Panc1 (cell line): ENCODE measurements around the gene HOXA4. TPM values are rescaled to one million over a fixed set of nuclear protein-coding genes. Genes with fewer than 3 reads are reported as not detected.

Experiments
- ATAC-seq: fragments of 200-7000 bp; cut with Tn5 transposase; 2 replicates; pipeline ENCODE4 v1.9.1; 2020; ENCODE audit warnings: mild to moderate bottlenecking, moderate library complexity
- BruUV-seq: library from RNA; stranded (reverse); fragments of 400-500 nt; replicated peaks from 2 replicates; lab custom pipeline; 2021; lab: Mats Ljungman, UMichigan
- CTCF ChIA-PET: fragments of 300-600 bp; sonication (Branson Sonifier 250); formaldehyde crosslinking; loops from one replicate; lab custom pipeline; 2022; ENCODE audit warnings: antibody characterized with exemption; lab: Charles Lee
- POLR2A ChIA-PET: fragments of 300-600 bp; sonication (Branson Sonifier 250); formaldehyde crosslinking; loops from one replicate; lab custom pipeline; 2022; ENCODE audit warnings: antibody characterized with exemption; lab: Charles Lee
- DNase-seq: peaks from one replicate; pipeline ENCODE4 v3.0.0-alpha.2; 2010; ENCODE audit warnings: low read depth, low spot score
- H3K27ac ChIP-seq: 2 replicates; pipeline ENCODE4 v1.5.1; 2011; ENCODE audit warnings: mild to moderate bottlenecking, low read length, inconsistent platforms
- H3K27me3 ChIP-seq: fragments of 200-500 bp; sonication (Bioruptor generic); 2 replicates; pipeline ENCODE4 v1.6.0; 2014; ENCODE audit warnings: low read length, inconsistent platforms; ENCODE audit not compliant: control insufficient read depth, insufficient read depth
- H3K36me3 ChIP-seq: fragments of 200-500 bp; sonication (Bioruptor generic); 2 replicates; pipeline ENCODE4 v1.5.1; 2014; ENCODE audit warnings: inconsistent platforms, mild to moderate bottlenecking, low read length, moderate library complexity; ENCODE audit not compliant: control insufficient read depth, insufficient read depth
- H3K4me1 ChIP-seq: 2 replicates; pipeline ENCODE4 v1.5.1; 2011; ENCODE audit warnings: inconsistent platforms, mild to moderate bottlenecking, low read length, moderate library complexity; ENCODE audit not compliant: control insufficient read depth, insufficient read depth
- H3K4me3 ChIP-seq, 2 experiments: 2 replicates each; pipeline ENCODE4 v1.5.1; 2011 to 2012; ENCODE audit warnings: low read depth in 2 of 2, low read length in 2 of 2, mild to moderate bottlenecking in 2 of 2, inconsistent platforms in 1 of 2, moderate library complexity in 1 of 2
- H3K9me3 ChIP-seq: fragments of 200-500 bp; sonication (Bioruptor generic); 2 replicates; pipeline ENCODE4 v1.5.1; 2014; ENCODE audit warnings: low read depth, mild to moderate bottlenecking, inconsistent platforms, low read length, moderate library complexity; ENCODE audit not compliant: control insufficient read depth, insufficient read depth
- POLR2AphosphoS5 ChIP-seq: IDR thresholded peaks from 2 replicates; pipeline ENCODE4 v1.6.1; 2012; ENCODE audit warnings: mild to moderate bottlenecking, low read depth, low read length, moderate library complexity
- SIN3A ChIP-seq: IDR thresholded peaks from 2 replicates; pipeline ENCODE4 v1.6.1; 2012; ENCODE audit warnings: low read depth, mild to moderate bottlenecking, low read length, moderate library complexity, borderline replicate concordance; ENCODE audit not compliant: insufficient read depth
- TCF7L2 ChIP-seq: IDR thresholded peaks from 2 replicates; pipeline ENCODE4 v1.6.1; 2011; ENCODE audit warnings: mild to moderate bottlenecking, low read depth, low read length, inconsistent platforms
- in situ Hi-C: cut with HindIII; loops from 2 replicates; pipeline ENCODE4 v1.10.0; 2016; ENCODE audit warnings: low sequenced_read_pairs, low pct_unique_long_range_greater_than_20kb
- intact Hi-C: fragments of 100-400 bp; cut with micrococcal nuclease; formaldehyde crosslinking; loops from one replicate; pipeline ENCODE4 v1.10.0; 2022; ENCODE audit not compliant: unreplicated experiment
- total RNA-seq: library from RNA; stranded (reverse); gene quantifications from one replicate; pipeline ENCODE4 v1.2.1, GENCODE V29; 2021; ENCODE audit not compliant: unreplicated experiment
- TF ChIP-seq, protein P1 (sequence below), 2 experiments: IDR thresholded peaks; 2 replicates each; pipeline ENCODE4 v1.6.1; 2011 to 2012; ENCODE audit warnings: low read depth in 2 of 2, control low read depth in 1 of 2, low read length in 1 of 2, mild to moderate bottlenecking in 1 of 2, moderate library complexity in 1 of 2; ENCODE audit not compliant: insufficient read depth in 1 of 2
- TF ChIP-seq, protein P2 (sequence below): fragments of 450-650 bp; IDR thresholded peaks from 2 replicates; pipeline ENCODE4 v1.5.1; 2017; ENCODE audit warnings: mild to moderate bottlenecking

The HOXA4 gene
- total RNA-seq, 1 experiment from 2014 or later: 0.39 TPM

- H3K9me3 ChIP-seq: no peaks in the 10 kb centered on the region
- H3K27ac ChIP-seq: peak overlapping the region; percentile 2; the same call in 1 of the 2 replicates
- H3K4me3 ChIP-seq: no peak overlapping the region
- H3K36me3 ChIP-seq: 0 out of 2 replicates have a peak, but pooled peaks cover 2% of the 10 kb centered on the region
- ChIA-PET CTCF (no interaction called here), POLR2A (no interaction called here)
- intact Hi-C loops: no loop called here
- ATAC-seq (no peak), DNase-seq (no peak)
- H3K27me3 ChIP-seq: no peaks in the 10 kb centered on the region
- in situ Hi-C loops: no loop called here
- BruUV-seq: no TSS peak
- TF ChIP-seq SIN3A (no peak), TCF7L2 (no peak), POLR2AphosphoS5 (no peak)
- TF ChIP-seq, protein P1, sequence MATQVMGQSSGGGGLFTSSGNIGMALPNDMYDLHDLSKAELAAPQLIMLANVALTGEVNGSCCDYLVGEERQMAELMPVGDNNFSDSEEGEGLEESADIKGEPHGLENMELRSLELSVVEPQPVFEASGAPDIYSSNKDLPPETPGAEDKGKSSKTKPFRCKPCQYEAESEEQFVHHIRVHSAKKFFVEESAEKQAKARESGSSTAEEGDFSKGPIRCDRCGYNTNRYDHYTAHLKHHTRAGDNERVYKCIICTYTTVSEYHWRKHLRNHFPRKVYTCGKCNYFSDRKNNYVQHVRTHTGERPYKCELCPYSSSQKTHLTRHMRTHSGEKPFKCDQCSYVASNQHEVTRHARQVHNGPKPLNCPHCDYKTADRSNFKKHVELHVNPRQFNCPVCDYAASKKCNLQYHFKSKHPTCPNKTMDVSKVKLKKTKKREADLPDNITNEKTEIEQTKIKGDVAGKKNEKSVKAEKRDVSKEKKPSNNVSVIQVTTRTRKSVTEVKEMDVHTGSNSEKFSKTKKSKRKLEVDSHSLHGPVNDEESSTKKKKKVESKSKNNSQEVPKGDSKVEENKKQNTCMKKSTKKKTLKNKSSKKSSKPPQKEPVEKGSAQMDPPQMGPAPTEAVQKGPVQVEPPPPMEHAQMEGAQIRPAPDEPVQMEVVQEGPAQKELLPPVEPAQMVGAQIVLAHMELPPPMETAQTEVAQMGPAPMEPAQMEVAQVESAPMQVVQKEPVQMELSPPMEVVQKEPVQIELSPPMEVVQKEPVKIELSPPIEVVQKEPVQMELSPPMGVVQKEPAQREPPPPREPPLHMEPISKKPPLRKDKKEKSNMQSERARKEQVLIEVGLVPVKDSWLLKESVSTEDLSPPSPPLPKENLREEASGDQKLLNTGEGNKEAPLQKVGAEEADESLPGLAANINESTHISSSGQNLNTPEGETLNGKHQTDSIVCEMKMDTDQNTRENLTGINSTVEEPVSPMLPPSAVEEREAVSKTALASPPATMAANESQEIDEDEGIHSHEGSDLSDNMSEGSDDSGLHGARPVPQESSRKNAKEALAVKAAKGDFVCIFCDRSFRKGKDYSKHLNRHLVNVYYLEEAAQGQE (IDR thresholded peaks at IDR 0.05; ENCODE audit: insufficient read depth in 1 of 2, low read depth in 2 of 2, low read length in 1 of 2): no peak
- TF ChIP-seq, protein P2, sequence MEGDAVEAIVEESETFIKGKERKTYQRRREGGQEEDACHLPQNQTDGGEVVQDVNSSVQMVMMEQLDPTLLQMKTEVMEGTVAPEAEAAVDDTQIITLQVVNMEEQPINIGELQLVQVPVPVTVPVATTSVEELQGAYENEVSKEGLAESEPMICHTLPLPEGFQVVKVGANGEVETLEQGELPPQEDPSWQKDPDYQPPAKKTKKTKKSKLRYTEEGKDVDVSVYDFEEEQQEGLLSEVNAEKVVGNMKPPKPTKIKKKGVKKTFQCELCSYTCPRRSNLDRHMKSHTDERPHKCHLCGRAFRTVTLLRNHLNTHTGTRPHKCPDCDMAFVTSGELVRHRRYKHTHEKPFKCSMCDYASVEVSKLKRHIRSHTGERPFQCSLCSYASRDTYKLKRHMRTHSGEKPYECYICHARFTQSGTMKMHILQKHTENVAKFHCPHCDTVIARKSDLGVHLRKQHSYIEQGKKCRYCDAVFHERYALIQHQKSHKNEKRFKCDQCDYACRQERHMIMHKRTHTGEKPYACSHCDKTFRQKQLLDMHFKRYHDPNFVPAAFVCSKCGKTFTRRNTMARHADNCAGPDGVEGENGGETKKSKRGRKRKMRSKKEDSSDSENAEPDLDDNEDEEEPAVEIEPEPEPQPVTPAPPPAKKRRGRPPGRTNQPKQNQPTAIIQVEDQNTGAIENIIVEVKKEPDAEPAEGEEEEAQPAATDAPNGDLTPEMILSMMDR: no peak
- H3K4me1 ChIP-seq: peaks cover 76% of the 10 kb centered on the region
Measured at GRCh38 chr7:27107391-27108381, 22.9 kb downstream of the HOXA4 start.

DNA sequence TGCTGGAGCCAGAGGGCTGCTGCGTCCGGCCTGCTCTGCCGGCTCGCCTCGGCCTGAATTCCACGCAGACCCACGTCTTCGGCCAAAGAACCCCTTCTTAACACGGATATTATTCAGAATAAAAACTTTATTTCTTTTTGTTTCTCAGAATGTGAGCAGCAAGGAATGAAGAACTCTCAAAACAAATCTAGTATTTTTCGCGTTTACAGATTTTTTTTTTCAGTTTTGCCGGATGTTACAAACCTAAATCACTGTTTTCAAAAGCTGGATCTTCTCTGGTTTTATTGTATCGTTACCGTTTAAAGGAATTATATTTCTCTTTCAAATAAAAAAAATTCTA, 23.7 kb downstream of the HOXA4 start:
- ChIA-PET POLR2A (no interaction called here), CTCF (no interaction called here)
- TF ChIP-seq, protein P2: no peak
- TF ChIP-seq POLR2AphosphoS5: no peak
- TF ChIP-seq TCF7L2: no peak
- no peak for TF ChIP-seq SIN3A
- TF ChIP-seq, protein P1 (IDR thresholded peaks at IDR 0.05; ENCODE audit: insufficient read depth in 1 of 2, low read depth in 2 of 2, low read length in 1 of 2): no peak
- Histone ChIP-seq H3K4me1 (peaks cover 75% of the 10 kb centered on the region), H3K27ac (peak overlapping the region; percentile 2), H3K36me3 (0 out of 2 replicates have a peak, but pooled peaks cover 2% of the 10 kb centered on the region), H3K9me3 (no peaks in the 10 kb centered on the region), H3K27me3 (no peaks in the 10 kb centered on the region), H3K4me3 (no peak overlapping the region)
- no TSS peak for BruUV-seq
- DNase-seq: no peak
- intact Hi-C loops (no loop called here), in situ Hi-C loops (no loop called here)
- ATAC-seq: no peak
